Measurements from ENCODE around the gene COPS7A.
A peak's percentile ranks its signal among the peaks of the same experiment; 100 is the strongest.

COPS7A gene

GRCh38 chr12:6723607-6724408 is at the start of gene COPS7A:
COPS7A (plus strand) TSS chr12:6724046; CDS start chr12:6724657, 611 bp downstream.
- DNase-seq, result peak; percentile 90 to 97

- no peak for DNase-seq
Measured at GRCh38 chr12:6676962-6677361, 46.9 kb upstream of the COPS7A start.

GRCh38 chr12:6684609-6685008 is 39.2 kb upstream of the COPS7A start:
- DNase-seq, result peak in 1 of 2 donors; percentile 40

GRCh38 chr12:6685814-6686213 is 38.0 kb upstream of the COPS7A start:
- no peak for DNase-seq

- DNase-seq, result peak in 1 of 2 donors; percentile 83
Measured at GRCh38 chr12:6688543-6688998, 35.3 kb upstream of the COPS7A start.

GRCh38 chr12:6688999-6689882 is 34.6 kb upstream of the COPS7A start, which contains the start of gene ZNF384:
ZNF384 (minus strand) TSS chr12:6689375; CDS start chr12:6679520, 9,855 bp downstream.
- DNase-seq, result peak; percentile 93 to 99

- no peak for DNase-seq
Measured at GRCh38 chr12:6691473-6691872, 32.4 kb upstream of the COPS7A start.

GRCh38 chr12:6692888-6693287 is 31.0 kb upstream of the COPS7A start:
- no peak for DNase-seq

- DNase-seq, result no peak
Measured at GRCh38 chr12:6693832-6694355, 30.0 kb upstream of the COPS7A start.

- DNase-seq, result no peak
Measured at GRCh38 chr12:6694701-6695100, 29.1 kb upstream of the COPS7A start.

GRCh38 chr12:6695313-6696045 is 28.4 kb upstream of the COPS7A start:
- DNase-seq, result no peak

- no peak for DNase-seq
Measured at GRCh38 chr12:6696690-6697583, 26.9 kb upstream of the COPS7A start.

- DNase-seq, result no peak
Measured at GRCh38 chr12:6697584-6698351, 26.1 kb upstream of the COPS7A start.

- DNase-seq, result no peak
Measured at GRCh38 chr12:6698352-6699046, 25.3 kb upstream of the COPS7A start.

- DNase-seq, result no peak
Measured at GRCh38 chr12:6699259-6699988, 24.4 kb upstream of the COPS7A start.

- DNase-seq, result no peak
Measured at GRCh38 chr12:6699989-6700645, 23.7 kb upstream of the COPS7A start.

- DNase-seq, result no peak
Measured at GRCh38 chr12:6700646-6701051, 23.2 kb upstream of the COPS7A start, which contains the start of gene PIANP. PIANP (minus strand) TSS chr12:6700815; CDS start chr12:6698061, 2,754 bp downstream.

GRCh38 chr12:6701078-6701768 is 22.6 kb upstream of the COPS7A start:
- no peak for DNase-seq

Measured in bone marrow (tissue), 2 donors.